ENCODE data around the gene RAB11A.

DNA sequence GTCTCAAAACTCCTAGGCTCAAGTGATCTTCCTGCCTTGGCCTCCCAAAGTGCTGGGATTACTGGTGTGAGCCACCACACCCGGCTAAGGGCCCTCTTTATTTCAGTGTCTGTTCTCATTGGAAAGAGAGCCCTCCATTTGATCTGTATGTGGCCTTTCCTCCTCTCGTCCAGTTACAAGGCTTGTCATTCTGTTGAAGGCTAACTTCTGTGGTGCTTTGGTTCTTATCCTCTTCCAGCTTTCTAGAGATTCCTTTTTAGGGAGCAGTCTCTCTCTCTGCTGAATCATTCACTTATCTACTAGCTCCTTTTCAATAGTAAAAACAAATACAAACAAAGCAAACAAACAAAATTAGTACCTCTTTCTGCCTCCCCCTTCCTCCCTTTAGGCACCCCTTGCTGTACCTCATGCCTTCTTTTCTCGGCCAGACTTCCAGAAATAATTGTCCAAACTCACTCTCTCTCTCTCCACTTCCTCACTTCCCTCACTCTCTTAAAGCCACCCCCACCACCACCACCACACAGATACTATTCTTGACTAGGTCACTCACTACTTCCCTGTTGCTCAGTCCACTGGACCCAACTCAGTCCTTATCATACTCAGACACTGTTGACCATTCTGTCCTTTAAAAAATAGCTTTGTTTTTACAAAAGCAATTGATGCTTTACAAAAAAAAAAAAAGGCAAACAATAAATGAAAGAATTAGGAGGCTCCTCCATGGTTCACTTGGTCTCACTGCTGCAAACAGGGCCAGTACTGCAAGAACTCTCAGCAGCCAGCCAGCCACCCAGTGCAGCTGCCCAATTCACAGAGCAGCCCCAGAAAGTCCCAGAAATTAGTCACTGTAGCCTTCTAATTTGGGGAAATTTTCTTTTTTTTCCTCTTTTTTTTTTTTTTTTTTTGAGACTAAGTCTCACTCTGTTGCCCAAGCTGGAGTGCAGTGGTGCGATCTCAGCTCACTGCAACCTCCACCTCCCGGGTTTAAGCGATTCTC, 31.7 kb upstream of the RAB11A start:
- TF ChIP-seq, protein P1, sequence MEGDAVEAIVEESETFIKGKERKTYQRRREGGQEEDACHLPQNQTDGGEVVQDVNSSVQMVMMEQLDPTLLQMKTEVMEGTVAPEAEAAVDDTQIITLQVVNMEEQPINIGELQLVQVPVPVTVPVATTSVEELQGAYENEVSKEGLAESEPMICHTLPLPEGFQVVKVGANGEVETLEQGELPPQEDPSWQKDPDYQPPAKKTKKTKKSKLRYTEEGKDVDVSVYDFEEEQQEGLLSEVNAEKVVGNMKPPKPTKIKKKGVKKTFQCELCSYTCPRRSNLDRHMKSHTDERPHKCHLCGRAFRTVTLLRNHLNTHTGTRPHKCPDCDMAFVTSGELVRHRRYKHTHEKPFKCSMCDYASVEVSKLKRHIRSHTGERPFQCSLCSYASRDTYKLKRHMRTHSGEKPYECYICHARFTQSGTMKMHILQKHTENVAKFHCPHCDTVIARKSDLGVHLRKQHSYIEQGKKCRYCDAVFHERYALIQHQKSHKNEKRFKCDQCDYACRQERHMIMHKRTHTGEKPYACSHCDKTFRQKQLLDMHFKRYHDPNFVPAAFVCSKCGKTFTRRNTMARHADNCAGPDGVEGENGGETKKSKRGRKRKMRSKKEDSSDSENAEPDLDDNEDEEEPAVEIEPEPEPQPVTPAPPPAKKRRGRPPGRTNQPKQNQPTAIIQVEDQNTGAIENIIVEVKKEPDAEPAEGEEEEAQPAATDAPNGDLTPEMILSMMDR (IDR thresholded peaks at IDR 0.05), result no peak
- TF ChIP-seq EZH2 (IDR thresholded peaks at IDR 0.05), result no peak
- no peak for TF ChIP-seq EZH2phosphoT487 (IDR thresholded peaks at IDR 0.05)

Data from neural progenitor cell (in vitro differentiated cells).